ENCODE results near the gene EEF2K.
"Not testable (repeated sequence)": the region's sequence is repeated elsewhere in the genome, so short reads cannot be mapped to it uniquely, and the experiment has no call there.

The EEF2K gene

GRCh38 chr16:22297114-22297870, 91.2 kb downstream of the EEF2K start, which contains the start of gene POLR3E:
POLR3E (plus strand) TSS chr16:22297409; CDS start chr16:22302969, 5,560 bp downstream.
- peak; percentile 92 for DNase-seq (ENCODE audit: low read depth)

DNA sequence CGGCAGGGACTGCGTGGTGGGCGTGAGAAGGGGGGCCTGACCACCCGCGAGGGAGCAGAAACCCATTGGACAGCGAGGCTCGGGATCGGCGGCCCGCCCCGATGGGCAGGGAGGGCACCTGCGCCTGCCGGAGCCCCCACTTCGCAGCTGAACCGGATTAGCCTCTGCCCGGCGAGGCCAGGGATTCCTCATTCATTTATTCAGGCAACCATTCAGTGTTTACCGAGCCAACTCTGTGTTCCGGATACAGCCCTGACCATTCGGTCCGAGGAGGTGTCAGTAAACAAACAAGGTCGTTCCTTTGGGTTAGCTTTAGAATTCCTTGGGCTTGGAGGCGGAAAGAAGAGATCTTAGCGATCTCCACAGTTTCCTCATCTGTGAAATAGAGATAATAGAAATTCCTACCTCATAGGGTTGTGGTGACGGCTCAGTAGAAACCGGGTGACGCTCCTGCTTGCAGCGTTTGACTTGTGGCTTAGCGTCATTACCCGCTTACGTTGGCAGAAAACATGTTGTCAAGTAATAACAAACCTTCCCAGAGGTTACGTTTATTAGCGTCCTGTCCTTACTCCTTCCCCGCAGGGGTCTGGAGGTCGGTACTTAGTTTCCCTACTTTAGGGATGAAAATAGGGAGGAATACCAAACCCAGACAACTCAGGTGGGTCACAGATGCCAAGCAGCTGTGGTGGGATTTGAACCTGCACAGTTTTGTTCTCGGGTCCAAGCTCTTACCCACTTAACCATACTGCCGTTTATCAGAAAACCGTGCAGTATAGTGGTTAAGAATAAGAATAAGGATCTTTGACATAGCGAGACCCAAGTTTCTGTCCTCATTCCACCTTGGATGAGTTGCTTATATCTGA, 92.0 kb downstream of the EEF2K start:
- DNase-seq (ENCODE audit: low read depth): peak; percentile 92

- DNase-seq (ENCODE audit: low read depth): no peak
These were observed 93.0 kb downstream of the EEF2K start for GRCh38 chr16:22299036-22299435.

DNA sequence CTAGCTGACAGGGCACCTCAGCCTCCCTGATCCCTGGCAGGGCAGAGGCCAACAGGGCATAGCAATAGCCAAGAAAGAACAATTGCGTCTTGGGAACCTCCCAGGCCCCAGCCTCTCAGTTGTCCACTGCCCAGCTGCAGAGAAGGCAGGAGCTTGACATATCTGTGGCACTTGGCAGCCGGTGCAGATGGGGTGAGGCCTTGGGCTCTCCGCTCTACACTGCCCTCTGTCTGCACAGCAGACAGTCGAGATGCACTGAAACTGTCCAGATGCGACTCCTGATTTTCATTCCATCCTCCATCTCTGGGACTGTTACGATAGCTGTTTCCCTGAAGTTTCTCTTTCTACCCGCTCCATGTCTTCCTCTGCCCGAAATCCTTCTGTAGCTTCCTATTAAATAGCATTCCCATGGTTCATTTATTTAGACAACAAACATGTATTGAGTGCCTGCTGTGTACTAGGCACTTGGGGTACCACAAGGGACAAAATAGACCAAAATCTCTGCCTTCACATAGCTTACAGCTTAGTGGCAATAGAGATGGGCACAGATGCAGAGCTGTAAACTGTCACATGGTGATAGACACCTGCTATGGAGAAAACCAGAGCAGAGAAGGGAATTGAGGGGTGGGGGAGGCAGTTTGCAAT, 94.5 kb downstream of the EEF2K start:
- DNase-seq (ENCODE audit: low read depth): no peak

GRCh38 chr16:22301423-22301822, 95.3 kb downstream of the EEF2K start:
- DNase-seq (ENCODE audit: low read depth): not testable (repeated sequence)

- no peak for DNase-seq (ENCODE audit: low read depth)
These were observed 96.8 kb downstream of the EEF2K start for GRCh38 chr16:22302776-22303363.

DNA sequence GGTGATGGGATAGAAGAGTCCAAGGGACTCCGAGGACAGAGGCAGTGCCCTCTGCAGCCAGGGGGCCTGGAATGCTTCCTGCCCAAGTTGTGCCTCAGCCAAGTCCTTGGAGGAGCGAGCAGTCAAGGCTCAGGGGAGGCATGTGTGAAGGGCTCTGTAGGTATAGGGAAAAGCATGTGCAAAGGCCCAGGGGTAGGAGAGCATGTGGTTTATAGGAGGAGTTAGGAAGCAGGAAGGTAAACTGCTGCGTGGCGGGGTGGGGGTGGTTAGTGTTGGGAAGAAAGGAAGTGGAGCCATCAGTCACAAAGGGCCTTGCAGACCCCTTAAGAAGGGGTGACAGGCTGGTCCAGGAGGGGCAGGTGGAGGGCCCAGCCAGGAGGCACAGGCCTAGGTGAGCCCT, 98.3 kb downstream of the EEF2K start:
- no peak for DNase-seq (ENCODE audit: low read depth)

DNA sequence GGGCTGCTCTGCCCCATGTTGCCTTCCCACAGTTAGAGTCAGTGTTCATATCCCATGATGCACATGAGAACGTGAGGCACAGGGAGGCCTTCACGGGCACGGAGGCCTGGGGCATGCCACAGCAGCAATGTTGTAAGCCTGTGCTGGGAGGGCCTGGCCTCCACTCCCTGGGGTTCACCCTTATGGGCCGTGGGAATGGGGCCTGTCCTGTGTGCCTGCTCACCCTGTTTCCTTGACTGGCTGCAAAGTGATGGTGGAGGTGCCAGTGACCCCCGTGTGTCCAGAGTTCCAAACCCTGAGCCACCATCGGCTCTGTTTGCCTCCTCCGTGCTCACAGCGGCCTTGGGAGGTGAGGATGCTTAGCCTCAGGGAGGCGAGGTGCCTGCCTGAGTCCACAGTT, 100.7 kb downstream of the EEF2K start:
- DNase-seq (ENCODE audit: low read depth): no peak

GRCh38 chr16:22307838-22308237, 101.8 kb downstream of the EEF2K start:
- no peak for DNase-seq (ENCODE audit: low read depth)

DNA sequence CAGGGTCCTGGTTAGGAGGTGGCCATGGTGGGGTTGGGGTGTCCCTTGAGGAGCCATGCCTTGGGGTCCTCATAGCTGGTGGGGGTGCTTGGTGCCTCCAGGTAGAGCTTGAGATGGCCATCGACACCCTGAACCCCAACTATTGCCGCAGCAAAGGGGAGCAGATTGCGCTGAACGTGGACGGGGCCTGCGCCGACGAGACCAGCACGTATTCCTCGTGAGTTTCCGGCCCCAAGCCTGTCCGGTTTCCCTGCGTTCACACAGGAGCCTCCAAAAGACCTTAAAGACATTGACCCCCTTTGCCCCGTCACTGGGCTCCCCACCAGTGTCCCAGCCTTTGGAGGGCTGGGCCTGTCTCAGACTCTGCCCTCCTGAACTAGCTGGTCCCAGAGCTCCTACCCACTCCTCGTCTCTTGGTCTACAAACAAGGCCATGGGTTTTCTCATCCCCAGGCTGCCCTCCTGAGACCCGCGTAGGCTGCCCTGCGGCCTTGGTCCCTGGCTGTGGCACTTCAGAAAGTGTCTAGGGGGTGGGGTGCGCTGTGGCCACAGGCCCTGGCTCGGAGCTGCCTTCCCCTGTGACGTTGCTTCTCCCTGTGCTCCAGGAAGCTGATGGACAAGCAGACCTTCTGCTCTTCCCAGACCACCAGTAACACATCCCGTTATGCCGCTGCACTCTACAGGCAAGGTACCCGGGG, 102.9 kb downstream of the EEF2K start:
- no peak for DNase-seq (ENCODE audit: low read depth)

GRCh38 chr16:22311520-22311919, 105.4 kb downstream of the EEF2K start:
- DNase-seq (ENCODE audit: low read depth): no peak

GRCh38 chr16:22312897-22313781, 107.1 kb downstream of the EEF2K start:
- no peak for DNase-seq (ENCODE audit: low read depth)

GRCh38 chr16:22313876-22314470, 107.9 kb downstream of the EEF2K start:
- no peak for DNase-seq (ENCODE audit: low read depth)

- no peak for DNase-seq (ENCODE audit: low read depth)
These were observed 108.9 kb downstream of the EEF2K start for GRCh38 chr16:22314661-22315626.

DNA sequence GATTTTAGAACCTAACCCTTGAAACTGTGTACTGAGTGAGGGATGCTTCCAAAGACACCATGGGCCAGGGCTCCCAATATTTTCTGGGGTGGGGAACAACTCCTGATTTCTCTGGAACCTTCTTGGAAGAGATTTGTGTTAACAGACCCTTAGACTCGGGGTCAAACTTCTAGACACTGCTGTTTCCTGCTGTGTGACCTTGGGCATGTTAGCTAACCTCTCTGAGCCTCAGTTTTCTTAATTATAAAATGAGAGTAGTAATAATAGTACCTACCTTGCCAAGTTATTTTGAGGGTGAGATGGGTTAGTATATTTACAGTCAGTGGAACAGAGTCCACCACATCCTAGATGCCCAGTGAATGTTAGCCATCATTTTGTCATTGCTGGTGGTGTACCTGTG, 109.9 kb downstream of the EEF2K start:
- no peak for DNase-seq (ENCODE audit: low read depth)

- DNase-seq (ENCODE audit: low read depth): no peak
These were observed 110.3 kb downstream of the EEF2K start for GRCh38 chr16:22316411-22316811.

DNA sequence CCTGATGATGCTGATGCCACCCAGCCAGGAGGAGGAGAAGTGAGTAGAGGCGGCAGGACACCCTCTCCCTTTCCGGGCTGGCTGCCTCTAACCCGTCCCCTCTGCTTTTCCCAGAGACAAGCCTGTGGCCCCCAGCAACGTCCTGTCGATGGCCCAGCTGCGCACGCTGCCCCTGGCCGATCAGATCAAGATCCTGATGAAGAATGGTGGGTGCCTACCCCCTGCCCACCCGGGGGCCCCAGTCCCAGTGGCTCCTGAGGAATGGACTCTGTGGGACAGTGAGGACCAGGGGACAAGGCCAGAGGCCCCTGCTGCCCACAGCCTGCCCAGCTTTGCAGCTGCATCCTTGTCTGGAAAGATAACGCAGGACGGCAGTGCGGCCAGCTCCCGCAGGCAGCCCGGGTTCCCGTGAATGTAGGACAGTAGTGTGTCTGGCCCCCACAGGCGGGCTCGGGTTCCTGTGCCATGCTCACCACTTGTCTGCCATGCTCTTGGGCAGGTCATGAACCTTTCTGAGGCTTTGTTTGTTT, 111.0 kb downstream of the EEF2K start:
- no peak for DNase-seq (ENCODE audit: low read depth)

DNA sequence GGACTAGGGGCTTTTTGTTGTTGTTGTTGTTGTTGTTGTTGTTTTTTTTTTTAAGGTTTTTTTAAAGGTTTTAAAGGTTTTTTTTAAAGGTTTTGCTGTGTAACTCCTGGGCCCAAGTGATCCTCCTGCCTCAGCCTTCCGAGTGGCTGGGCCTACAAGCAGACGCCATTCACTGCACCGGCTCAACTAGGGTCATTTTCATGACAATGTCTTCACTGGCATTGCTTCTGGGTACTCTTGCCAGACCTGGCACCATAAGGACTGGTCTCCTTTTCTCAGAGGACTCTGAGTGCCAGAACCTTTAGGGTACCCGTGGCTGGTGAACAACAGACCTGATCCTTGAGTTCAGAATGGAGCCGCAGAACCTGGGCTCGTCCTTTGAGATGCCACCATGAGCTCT, 111.5 kb downstream of the EEF2K start:
- DNase-seq (ENCODE audit: low read depth): no peak
